SK-N-DZ (cell line): ENCODE results near the gene UTS2B.

Experiments
- DNase-seq: peaks from one replicate; pipeline ENCODE4 v3.0.0-alpha.2; 2015; ENCODE audit warnings: low spot score

Gene UTS2B

GRCh38 chr3:191327526-191327925 is 2.8 kb downstream of the UTS2B start:
- DNase-seq = no peak

DNA sequence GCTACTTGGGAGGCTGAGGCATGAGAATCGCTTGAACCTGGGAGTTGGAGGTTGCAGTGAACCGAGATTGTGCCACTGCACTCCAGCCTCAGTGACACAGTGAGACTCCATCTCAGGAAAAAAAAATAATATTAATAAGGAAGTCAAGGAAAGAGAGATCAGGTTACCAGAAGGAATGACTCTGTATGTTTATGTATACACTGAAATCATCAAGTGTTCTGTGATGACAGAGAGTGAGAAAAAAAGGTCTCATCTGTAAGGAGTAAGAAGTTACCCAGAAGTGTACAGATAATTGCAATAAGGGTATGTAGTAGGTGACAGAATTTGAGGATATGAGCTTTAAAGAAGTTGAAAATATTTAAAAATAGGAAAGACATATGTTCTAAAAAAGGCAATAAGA is 5.4 kb downstream of the UTS2B start:
- no peak for DNase-seq

DNA sequence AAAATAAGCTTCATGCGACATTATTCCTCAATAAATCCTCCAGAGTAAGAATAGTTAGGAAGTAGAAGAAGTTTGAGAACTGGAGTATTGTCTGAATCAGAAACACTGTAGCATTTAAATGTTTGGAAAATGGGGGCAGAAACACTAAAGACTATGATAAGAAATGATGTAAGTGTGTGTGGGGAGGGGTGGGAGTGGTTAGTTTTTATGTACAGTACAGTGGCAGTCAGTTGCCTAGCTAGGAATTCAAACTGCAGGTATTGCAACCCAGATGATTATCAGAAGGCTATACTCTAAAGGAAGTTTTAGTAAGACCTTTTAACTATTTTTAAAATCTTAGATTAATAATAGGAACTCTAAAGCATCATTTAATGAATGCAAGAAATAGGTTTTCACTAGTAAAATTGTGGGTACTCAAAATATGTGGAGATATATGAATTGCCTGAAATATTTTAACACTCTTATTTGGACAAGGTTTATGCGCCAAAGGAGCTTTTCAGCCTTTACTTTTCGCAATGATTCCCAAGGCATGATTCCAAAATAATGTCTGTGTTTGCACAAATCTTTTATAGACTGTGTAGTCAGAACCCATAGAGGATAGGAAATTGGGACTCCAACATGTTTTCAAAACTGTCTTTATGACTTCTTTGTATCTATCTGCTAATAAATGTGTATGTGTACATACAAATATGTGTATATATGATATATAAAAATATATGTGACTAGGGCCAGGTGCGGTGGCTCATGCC is 9.1 kb downstream of the UTS2B start:
- DNase-seq = no peak

- DNase-seq = no peak
Observed at GRCh38 chr3:191320316-191320715, 10.0 kb downstream of the UTS2B start.

DNA sequence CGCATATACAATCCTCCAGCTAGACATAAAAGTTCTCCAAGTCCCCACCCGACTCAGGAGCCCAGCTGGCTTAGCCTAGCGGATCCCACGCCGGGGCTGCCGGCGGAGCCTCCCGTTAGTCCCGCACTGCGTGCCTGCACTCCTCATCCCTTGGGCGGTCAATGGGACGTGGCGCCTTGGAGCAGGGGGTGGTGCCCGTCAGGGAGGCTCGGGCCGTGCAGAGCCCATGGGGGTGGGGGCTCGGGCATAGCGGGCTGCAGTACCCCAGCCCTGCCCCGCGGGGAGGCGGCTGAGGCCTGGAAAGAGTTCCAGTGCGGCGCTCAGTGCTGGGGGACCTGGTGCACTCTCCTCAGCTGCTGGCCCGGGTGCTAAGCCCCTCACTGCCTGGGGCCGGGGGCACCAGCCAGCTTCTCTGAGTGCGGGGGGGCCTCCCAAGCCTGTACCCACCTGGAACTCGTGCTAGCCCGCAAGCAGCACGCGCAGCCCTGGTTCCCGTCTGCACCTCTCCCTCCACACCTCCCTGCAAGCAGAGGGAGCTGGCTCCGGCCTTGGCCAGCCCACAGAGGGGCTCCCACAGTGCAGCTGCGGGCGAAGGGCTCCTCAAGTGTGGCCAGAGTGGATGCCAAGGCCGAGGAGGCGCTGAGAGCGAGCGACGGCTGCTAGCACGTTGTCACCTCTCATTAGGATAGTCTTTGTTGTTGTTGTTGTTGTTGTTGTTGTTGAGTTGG is 13.3 kb downstream of the UTS2B start:
- no peak for DNase-seq

GRCh38 chr3:191314109-191314728 is 16.1 kb downstream of the UTS2B start:
- DNase-seq = no peak

- DNase-seq = no peak
Observed at GRCh38 chr3:191313296-191313695, 17.0 kb downstream of the UTS2B start.

GRCh38 chr3:191307341-191307740 is 23.0 kb downstream of the UTS2B start:
- no peak for DNase-seq

GRCh38 chr3:191306428-191306827 is 23.9 kb downstream of the UTS2B start:
- DNase-seq = no peak

DNA sequence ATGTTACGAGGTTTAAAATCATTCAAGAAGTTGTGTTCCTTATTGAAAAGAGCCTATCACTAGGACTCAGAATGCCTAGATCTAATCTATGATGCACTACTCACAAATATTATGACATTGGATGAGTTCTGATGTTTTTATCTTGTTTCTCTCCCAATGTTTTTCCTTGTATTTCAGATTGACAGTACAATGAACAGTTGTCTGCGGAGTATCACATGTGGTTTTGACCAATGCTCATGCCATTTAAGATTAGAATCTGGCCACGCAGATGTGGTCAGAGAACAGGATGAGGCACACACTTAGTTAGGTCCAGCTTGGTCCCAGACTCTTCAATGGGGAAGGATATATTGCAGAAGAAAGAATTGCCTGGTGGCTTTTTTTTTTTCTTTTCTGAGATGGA is 26.7 kb downstream of the UTS2B start:
- DNase-seq = peak; percentile 49

- DNase-seq = no peak
Observed at GRCh38 chr3:191302451-191302850, 27.9 kb downstream of the UTS2B start.

- no peak for DNase-seq
Observed at GRCh38 chr3:191301782-191302411, 28.4 kb downstream of the UTS2B start.

GRCh38 chr3:191301017-191301416 is 29.3 kb downstream of the UTS2B start:
- DNase-seq = no peak

DNA sequence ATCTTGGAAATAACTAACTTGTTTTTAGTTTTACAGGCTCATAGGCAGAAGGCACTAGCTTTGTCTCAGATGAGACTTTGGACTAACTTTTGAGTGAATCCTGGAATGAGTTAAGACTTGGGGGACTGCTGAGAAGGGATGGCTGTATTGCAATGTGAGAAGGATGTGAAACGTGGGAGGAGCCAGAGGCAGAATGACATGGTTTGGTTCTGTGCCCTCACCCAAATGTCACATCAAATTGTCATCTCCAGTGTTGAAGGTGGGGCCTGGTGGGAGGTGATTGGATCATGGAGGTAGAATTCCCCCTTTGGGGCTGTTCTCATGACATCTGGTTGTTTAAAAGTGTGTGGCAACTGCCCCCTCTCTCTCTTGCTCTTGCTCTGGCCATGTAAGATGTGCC is 29.9 kb downstream of the UTS2B start:
- DNase-seq = no peak

- no peak for DNase-seq
Observed at GRCh38 chr3:191298846-191299245, 31.5 kb downstream of the UTS2B start.

DNA sequence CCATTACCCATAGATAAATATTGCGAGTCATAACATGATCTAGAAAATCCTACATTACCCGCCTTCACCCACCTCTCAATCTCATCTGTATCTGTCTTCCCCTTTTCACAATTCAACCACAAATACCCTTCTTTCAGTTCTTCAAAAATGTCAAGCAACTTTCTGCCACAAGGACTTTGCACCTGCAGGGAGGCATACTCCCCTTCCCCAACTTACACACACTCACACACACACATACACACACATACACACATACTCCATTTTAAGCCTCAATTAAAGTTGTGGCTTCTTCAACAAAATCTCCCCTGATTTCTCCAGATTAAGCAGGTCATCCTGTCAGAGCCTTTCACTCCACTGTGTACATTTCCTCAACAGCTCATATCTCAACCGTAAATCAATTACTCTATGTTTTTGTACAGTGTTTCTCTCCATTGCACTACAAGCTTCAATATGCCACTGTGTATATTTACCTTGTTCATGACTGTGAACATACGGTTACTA is 34.2 kb downstream of the UTS2B start:
- no peak for DNase-seq

- DNase-seq = no peak
Observed at GRCh38 chr3:191294291-191294690, 36.0 kb downstream of the UTS2B start.

DNA sequence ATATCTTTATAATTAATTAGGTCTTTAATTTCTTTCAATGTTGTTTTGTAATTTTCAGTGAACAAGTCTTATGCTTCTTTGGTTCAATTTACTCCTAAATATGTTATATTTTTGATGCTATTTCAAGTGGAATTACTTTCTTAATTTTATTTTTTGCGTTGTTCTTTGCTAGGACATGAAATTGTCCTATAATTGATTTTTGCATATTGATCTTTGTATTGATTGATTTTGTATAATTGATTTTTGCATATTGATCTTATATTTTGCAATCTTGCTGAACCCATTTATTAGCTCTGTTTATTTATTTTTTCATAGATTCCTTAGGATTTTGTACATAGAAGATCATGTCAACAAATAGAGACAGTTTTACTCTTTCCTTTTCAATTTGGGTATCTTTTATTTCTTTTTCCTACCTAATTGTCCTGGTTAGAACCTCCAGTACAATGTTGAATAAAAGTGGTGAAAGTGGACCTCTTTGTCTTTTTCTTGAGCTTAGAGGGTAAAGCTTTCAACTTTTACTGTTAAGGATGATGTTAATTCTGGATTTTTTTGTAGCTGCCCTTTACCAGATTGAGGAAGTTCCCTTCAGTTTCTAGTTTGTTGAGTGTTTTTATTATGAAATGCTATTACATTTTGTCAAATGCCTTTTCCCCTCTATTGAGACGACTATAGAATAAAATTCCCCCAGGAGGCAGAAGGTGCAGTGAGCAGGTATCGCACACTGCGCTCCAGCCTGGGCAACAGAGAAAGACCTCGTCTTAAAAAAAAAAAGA is 37.9 kb downstream of the UTS2B start:
- no peak for DNase-seq

GRCh38 chr3:191290311-191291025 is 39.9 kb downstream of the UTS2B start:
- no peak for DNase-seq

DNA sequence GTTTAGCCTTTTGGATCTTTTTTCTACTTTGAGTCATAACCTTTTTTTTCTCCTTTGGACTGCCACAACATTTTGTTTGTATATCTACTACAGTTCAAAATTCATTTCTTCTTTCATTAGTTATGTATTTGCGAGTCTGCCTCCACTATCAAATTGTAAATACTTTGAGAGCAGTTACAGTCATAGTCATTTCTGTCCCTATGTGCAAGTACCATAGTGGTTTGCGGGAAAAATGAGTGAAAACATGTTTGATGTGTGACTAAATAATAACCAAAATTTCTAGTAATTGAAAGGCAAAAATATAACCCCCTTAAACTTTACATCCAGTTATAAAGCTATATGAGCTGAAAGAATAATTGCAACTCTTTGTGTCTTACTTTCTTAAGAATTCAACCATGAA is 46.9 kb downstream of the UTS2B start:
- no peak for DNase-seq
